H1 (cell line): ENCODE results near the gene CEMIP2. TPM values are rescaled to one million over a fixed set of nuclear protein-coding genes. Genes with fewer than 3 reads are reported as not detected.

Experiments used
- CTCF ChIA-PET: fragments of 300-600 bp; sonication (Branson Sonifier 250); formaldehyde crosslinking; loops from one replicate; lab custom pipeline; 2021; ENCODE audit not compliant: partially characterized antibody; lab: Charles Lee
- POLR2A ChIA-PET: fragments of 300-600 bp; sonication (Branson Sonifier 250); formaldehyde crosslinking; loops from one replicate; lab custom pipeline; 2021; ENCODE audit warnings: inconsistent platforms; ENCODE audit not compliant: partially characterized antibody; lab: Charles Lee
- DNase-seq, 2 experiments: peaks; one replicate each; pipeline versions ENCODE4 v3.0.0 to v3.0.0-alpha.2; 2010 to 2022; ENCODE audit warnings: low spot score in 2 of 2, low read depth in 1 of 2, mixed read lengths in 1 of 2
- FAIRE-seq: peaks from 2 replicates; lab custom pipeline; 2011; peaks lifted over from hg19 to GRCh38; lab: Jason Lieb, UNC
- H2AFZ ChIP-seq: 2 replicates; pipeline ENCODE4 v1.8.1; 2012; ENCODE audit warnings: low read length, inconsistent platforms
- H2AK5ac ChIP-seq: 2 replicates; pipeline ENCODE4 v1.6.1; 2013; ENCODE audit warnings: low read depth, low read length
- H2BK120ac ChIP-seq: replicated peaks from 2 replicates; pipeline ENCODE3; 2013; ENCODE audit warnings: low read depth, low read length, inconsistent platforms
- H2BK12ac ChIP-seq: 2 replicates; pipeline ENCODE4 v1.6.1; 2013; ENCODE audit warnings: low read depth, low read length
- H2BK15ac ChIP-seq: 2 replicates; pipeline ENCODE4 v1.6.1; 2013; ENCODE audit warnings: low read length
- H2BK20ac ChIP-seq: 2 replicates; pipeline ENCODE4 v1.6.1; 2013; ENCODE audit warnings: low read length
- H2BK5ac ChIP-seq: 2 replicates; pipeline ENCODE4 v1.6.1; 2013; ENCODE audit warnings: low read depth, low read length
- H3K14ac ChIP-seq: 2 replicates; pipeline ENCODE4 v1.6.1; 2013; ENCODE audit warnings: inconsistent platforms; ENCODE audit not compliant: insufficient read length
- H3K18ac ChIP-seq: 2 replicates; pipeline ENCODE4 v1.6.1; 2013; ENCODE audit warnings: low read length; ENCODE audit errors: extremely low read depth
- H3K23ac ChIP-seq: 2 replicates; pipeline ENCODE4 v1.6.1; 2013; ENCODE audit warnings: inconsistent platforms; ENCODE audit not compliant: insufficient read length
- H3K23me2 ChIP-seq: 2 replicates; pipeline ENCODE4 v1.6.1; 2013; ENCODE audit warnings: low read depth, low read length
- H3K27ac ChIP-seq: 2 replicates; pipeline ENCODE4 v1.6.1; 2011; ENCODE audit warnings: low read depth, low read length, inconsistent platforms
- H3K27me3 ChIP-seq, 4 experiments: replicated peaks in 1 of 4; 1 replicate in 1 of 4; 2 replicates in 3 of 4; pipeline versions ENCODE4 v1.6.1 to v1.8.1; 2011 to 2013; ENCODE audit warnings: low read length in 3 of 4, mild to moderate bottlenecking in 3 of 4, inconsistent platforms in 2 of 4, mixed read lengths in 2 of 4, moderate library complexity in 1 of 4; ENCODE audit not compliant: control insufficient read depth in 3 of 4, insufficient read depth in 3 of 4; ENCODE audit errors: extremely low read depth in 1 of 4
- H3K36me3 ChIP-seq, 4 experiments: 2 replicates each; pipeline versions ENCODE4 v1.6.1 to v1.8.1; 2011 to 2013; ENCODE audit warnings: mild to moderate bottlenecking in 4 of 4, low read length in 3 of 4, moderate library complexity in 2 of 4, control low read depth in 1 of 4, inconsistent platforms in 1 of 4; ENCODE audit not compliant: insufficient read depth in 4 of 4, control insufficient read depth in 2 of 4
- H3K4ac ChIP-seq: replicated peaks from 2 replicates; pipeline ENCODE3; 2013; ENCODE audit warnings: low read length, low read depth, mixed read lengths, inconsistent platforms; ENCODE audit not compliant: insufficient read length
- H3K4me1 ChIP-seq, 4 experiments: replicated peaks in 1 of 4; 1 replicate in 1 of 4; 2 replicates in 3 of 4; pipeline versions ENCODE4 v1.6.1 to v1.8.1; 2011 to 2013; ENCODE audit warnings: low read length in 3 of 4, inconsistent platforms in 2 of 4, mixed read lengths in 1 of 4; ENCODE audit not compliant: insufficient read depth in 4 of 4, control insufficient read depth in 3 of 4
- H3K4me2 ChIP-seq, 2 experiments: 2 replicates each; pipeline versions ENCODE4 v1.6.1 to v1.8.1; 2011 to 2013; ENCODE audit warnings: low read depth in 2 of 2, low read length in 2 of 2, control low read depth in 1 of 2, inconsistent platforms in 1 of 2, mild to moderate bottlenecking in 1 of 2; ENCODE audit not compliant: insufficient read depth in 1 of 2
- H3K4me3 ChIP-seq, 4 experiments: fragments of 200-600, 300-600 bp in 1 of 4; sonication (generic), shearing (Covaris generic), sonication (Bioruptor Twin) in 1 of 4; 2 replicates each; pipeline versions ENCODE4 v1.5.1 to v1.8.1; 2011 to 2016; ENCODE audit warnings: low read length in 4 of 4, low read depth in 3 of 4, control low read depth in 2 of 4, inconsistent platforms in 2 of 4, mild to moderate bottlenecking in 2 of 4, mixed read lengths in 1 of 4, moderate library complexity in 1 of 4; ENCODE audit not compliant: insufficient read depth in 2 of 4; ENCODE audit errors: extremely low read depth in 1 of 4
- H3K56ac ChIP-seq: replicated peaks from 2 replicates; pipeline ENCODE3; 2013; ENCODE audit warnings: low read depth, mild to moderate bottlenecking, mixed read lengths, low read length, inconsistent platforms; ENCODE audit not compliant: insufficient read length
- H3K79me1 ChIP-seq: 2 replicates; pipeline ENCODE4 v1.6.1; 2013; ENCODE audit warnings: low read depth, low read length, control low read depth
- H3K79me2 ChIP-seq, 2 experiments: 2 replicates each; pipeline versions ENCODE4 v1.6.1 to v1.8.1; 2012 to 2013; ENCODE audit warnings: low read length in 2 of 2, mild to moderate bottlenecking in 2 of 2, inconsistent platforms in 1 of 2; ENCODE audit not compliant: insufficient read depth in 2 of 2, control insufficient read depth in 1 of 2
- H3K9ac ChIP-seq, 4 experiments: replicated peaks in 1 of 4; 1 replicate in 1 of 4; 2 replicates in 3 of 4; pipeline versions ENCODE4 v1.6.1 to v1.8.1; 2011 to 2013; ENCODE audit warnings: low read depth in 3 of 4, low read length in 3 of 4, control low read depth in 2 of 4, mild to moderate bottlenecking in 2 of 4, moderate library complexity in 2 of 4, inconsistent platforms in 1 of 4; ENCODE audit errors: extremely low read depth in 1 of 4
- H3K9me3 ChIP-seq, 2 experiments: 2 replicates each; pipeline versions ENCODE4 v1.6.1 to v1.8.1; 2012 to 2013; ENCODE audit warnings: mild to moderate bottlenecking in 2 of 2, moderate library complexity in 2 of 2, control low read depth in 1 of 2, inconsistent platforms in 1 of 2, low read depth in 1 of 2, low read length in 1 of 2, mixed read lengths in 1 of 2; ENCODE audit not compliant: insufficient read depth in 2 of 2
- H4K20me1 ChIP-seq, 2 experiments: replicated peaks in 1 of 2; 2 replicates each; pipeline versions ENCODE3 to v1.8.1; 2011 to 2013; ENCODE audit warnings: inconsistent platforms in 2 of 2, low read length in 2 of 2, mild to moderate bottlenecking in 1 of 2; ENCODE audit not compliant: insufficient read depth in 2 of 2, control insufficient read depth in 1 of 2
- H4K5ac ChIP-seq: 2 replicates; pipeline ENCODE4 v1.6.1; 2013; ENCODE audit warnings: low read length, low read depth, mixed read lengths, inconsistent platforms; ENCODE audit not compliant: insufficient read length
- H4K8ac ChIP-seq: 2 replicates; pipeline ENCODE4 v1.8.0; 2013; ENCODE audit warnings: mild to moderate bottlenecking, moderate library complexity, low read length, inconsistent platforms; ENCODE audit not compliant: insufficient read depth; ENCODE audit errors: extremely low read depth
- H4K91ac ChIP-seq: replicated peaks from 2 replicates; pipeline ENCODE3; 2013; ENCODE audit warnings: low read length, mixed read lengths, inconsistent platforms; ENCODE audit not compliant: insufficient read length
- PHF8 ChIP-seq: fragments of 200-600 bp; sonication (generic); conservative IDR thresholded peaks from 2 replicates; pipeline ENCODE4 v1.7.1; 2012; ENCODE audit warnings: low read depth, mild to moderate bottlenecking, inconsistent platforms, low read length, moderate library complexity
- WGBS, 2 experiments: shearing (Covaris generic) in 1 of 2; methylation state at CpG; one replicate each; pipeline versions ENCODE4 v1.1.6 to v1.1.7; 2013 to 2015; ENCODE audit warnings: low lambda C conversion rate in 2 of 2, mixed read lengths in 2 of 2, inconsistent platforms in 1 of 2, low coverage in 1 of 2, missing lambda C conversion rate in 1 of 2; ENCODE audit not compliant: insufficient replicate concordance in 2 of 2, insufficient coverage in 1 of 2, insufficient read length in 1 of 2; ENCODE audit errors: extremely low coverage in 1 of 2, missing lambda C conversion rate in 1 of 2; 5-methylcytosine and 5-hydroxymethylcytosine counted together
- polyA plus RNA-seq, 7 experiments: library from polyadenylated mRNA; depleted of rRNA in 3 of 7; stranded (reverse) in 5 of 7; unstranded in 2 of 7; fragments of >200 nt in 5 of 7; fragments of 200-250 nt in 2 of 7; gene quantifications; 1 replicate in 5 of 7; 2 replicates in 1 of 7; 4 replicates in 1 of 7; pipeline versions ENCODE4 v1.2.1 to v1.2.3, GENCODE V29; 2011 to 2013; ENCODE audit warnings: missing spikeins in 2 of 7, mixed read lengths in 2 of 7
- total RNA-seq: library from RNA; stranded (reverse); fragmentation: NEBNext Ultra II Directional; extraction: Animal tissue kit (Norgen Biotek cat#: 25700); gene quantifications from 2 replicates; pipeline ENCODE4 v1.2.1, GENCODE V29; 2021

CEMIP2 gene
- total and polyA plus RNA-seq, 2 of the 8 experiments (the other 6 are each of a cell fraction or from before 2014, with no cell fraction given): 25.2 to 52.1 TPM

GRCh38 chr9:71665247-71665646 is 103.1 kb downstream of the CEMIP2 start:
- Histone ChIP-seq H2AK5ac (no peak overlapping the region), H2BK12ac (no peak overlapping the region; the same call in 1 of the 2 replicates), H3K4me1 (peaks cover 0 to 22% (median 10%) of the 10 kb centered on the region in 4 experiments), H3K9ac (no peak overlapping the region), H3K14ac (no peak overlapping the region), H3K23me2 (no peaks in the 10 kb centered on the region), H3K36me3 (no peaks in the 10 kb centered on the region), H2AFZ (no peak overlapping the region), H2BK120ac (no peak overlapping the region), H4K91ac (no peak overlapping the region), H3K18ac (no peak overlapping the region), H3K23ac (no peak overlapping the region), H3K9me3 (no peaks in the 10 kb centered on the region), H4K5ac (no peak overlapping the region), H4K20me1 (no peaks in the 10 kb centered on the region), H3K56ac (no peak overlapping the region), H2BK5ac (no peak overlapping the region), H3K79me2 (no peaks in the 10 kb centered on the region), H4K8ac (no peak overlapping the region), H3K79me1 (no peaks in the 10 kb centered on the region), H3K27me3 (no peaks in the 10 kb centered on the region), H2BK20ac (no peak overlapping the region), H3K4me2 (no peak overlapping the region), H3K4ac (no peak overlapping the region), H2BK15ac (no peak overlapping the region), H3K27ac (no peak overlapping the region), H3K4me3 (no peak overlapping the region)
- CTCF ChIA-PET: no interaction called here
- TF ChIP-seq PHF8: no peak
- POLR2A ChIA-PET: no interaction called here
- WGBS, 2 experiments: 97% methylated on average over 5 of the region's 5 CpGs; no CpG with 5 or more reads in 1 of the 2 experiments
- no peak for FAIRE-seq
- DNase-seq: no peak
